ENCODE results near the gene SUSD1. TPM values are rescaled to one million over a fixed set of nuclear protein-coding genes. Genes with fewer than 3 reads are reported as not detected.
"Not testable (repeated sequence)": the region's sequence is repeated elsewhere in the genome, so short reads cannot be mapped to it uniquely, and the experiment has no call there.

SUSD1 gene
- total and polyA plus RNA-seq, 2 donors from 2014 or later, result 11.0 to 19.8 TPM

GRCh38 chr9:112076814-112077213, 98.3 kb downstream of the SUSD1 start:
- Histone ChIP-seq H3K36me3 (ENCODE audit: control insufficient read depth in 2 of 3, insufficient read depth in 3 of 3, low read length in 3 of 3) (peaks cover 0 to 3% (median 0%) of the 10 kb centered on the region in 3 donors), H3K4me1 (ENCODE audit: control insufficient read depth in 2 of 3, insufficient read depth in 2 of 3, low read depth in 1 of 3, low read length in 3 of 3) (peaks cover 0 to 8% (median 3%) of the 10 kb centered on the region in 3 donors), H3K27ac (ENCODE audit: low read depth in 2 of 2, low read length in 2 of 2) (no peak overlapping the region), H3K4me3 (ENCODE audit: low read length in 3 of 3) (no peak overlapping the region), H3K9ac (ENCODE audit: low read length in 3 of 3) (no peak overlapping the region), H3K27me3 (ENCODE audit: control insufficient read depth, insufficient read depth, low read length) (no peaks in the 10 kb centered on the region), H3K9me3 (ENCODE audit: control insufficient read depth in 2 of 3, insufficient read depth in 1 of 3, low read length in 3 of 3) (no peaks in the 10 kb centered on the region)
- no peak for TF ChIP-seq CTCF (IDR thresholded peaks at IDR 0.05; ENCODE audit: borderline replicate concordance, extremely low read depth, insufficient read depth)
- intact Hi-C loops (cut with DNase I), result loop anchor here (5.0 to 10.0 kb wide), 2 partner anchors 152 to 320 kb away; no protein-coding TSS in a partner anchor
- DNase-seq, result no peak
- no peak for FAIRE-seq

GRCh38 chr9:112075009-112075378, 100.1 kb downstream of the SUSD1 start:
- peak overlapping the region; percentile 56 to 83 for H3K27ac ChIP-seq (ENCODE audit: low read depth in 2 of 2, low read length in 2 of 2)
- H3K36me3 ChIP-seq (ENCODE audit: control insufficient read depth in 2 of 3, insufficient read depth in 3 of 3, low read length in 3 of 3), result no peaks in the 10 kb centered on the region
- intact Hi-C loops (cut with DNase I), result loop anchor here (5.0 to 10.0 kb wide), 2 partner anchors 150 to 318 kb away; no protein-coding TSS in a partner anchor
- H3K4me3 ChIP-seq (ENCODE audit: low read length in 3 of 3), result no peak overlapping the region
- H3K9ac ChIP-seq (ENCODE audit: low read length in 3 of 3), result peak overlapping the region in 1 of 3 donors; percentile 52
- TF ChIP-seq CTCF (IDR thresholded peaks at IDR 0.05; ENCODE audit: borderline replicate concordance, extremely low read depth, insufficient read depth), result peak; percentile 2
- DNase-seq (no peak), FAIRE-seq (no peak)
- no peaks in the 10 kb centered on the region for H3K9me3 ChIP-seq (ENCODE audit: control insufficient read depth in 2 of 3, insufficient read depth in 1 of 3, low read length in 3 of 3)
- no peaks in the 10 kb centered on the region for H3K27me3 ChIP-seq (ENCODE audit: control insufficient read depth, insufficient read depth, low read length)
- peaks cover 0 to 11% (median 11%) of the 10 kb centered on the region in 3 donors for H3K4me1 ChIP-seq (ENCODE audit: control insufficient read depth in 2 of 3, insufficient read depth in 2 of 3, low read depth in 1 of 3, low read length in 3 of 3)

- peak; percentile 72 for FAIRE-seq
- H3K4me1 ChIP-seq (ENCODE audit: control insufficient read depth in 2 of 3, insufficient read depth in 2 of 3, low read depth in 1 of 3, low read length in 3 of 3), result peaks cover 0 to 11% (median 11%) of the 10 kb centered on the region in 3 donors
- peak; percentile 99 for TF ChIP-seq CTCF (IDR thresholded peaks at IDR 0.05; ENCODE audit: borderline replicate concordance, extremely low read depth, insufficient read depth)
- intact Hi-C loops (cut with DNase I), result loop anchor here (5.0 to 10.0 kb wide), 2 partner anchors 150 to 317 kb away; no protein-coding TSS in a partner anchor
- peak; percentile 65 to 90 (median 78) for DNase-seq
- H3K27ac ChIP-seq (ENCODE audit: low read depth in 2 of 2, low read length in 2 of 2), result peak overlapping the region; percentile 61 to 83
- H3K27me3 ChIP-seq (ENCODE audit: control insufficient read depth, insufficient read depth, low read length), result no peaks in the 10 kb centered on the region
- H3K4me3 ChIP-seq (ENCODE audit: low read length in 3 of 3), result no peak overlapping the region
- H3K9ac ChIP-seq (ENCODE audit: low read length in 3 of 3), result peak overlapping the region in 1 of 3 donors; percentile 52
- no peaks in the 10 kb centered on the region for H3K9me3 ChIP-seq (ENCODE audit: control insufficient read depth in 2 of 3, insufficient read depth in 1 of 3, low read length in 3 of 3)
- H3K36me3 ChIP-seq (ENCODE audit: control insufficient read depth in 2 of 3, insufficient read depth in 3 of 3, low read length in 3 of 3), result no peaks in the 10 kb centered on the region
Observed at GRCh38 chr9:112074250-112075008, 100.7 kb downstream of the SUSD1 start.

- DNase-seq; FAIRE-seq; H3K9me3 ChIP-seq (ENCODE audit: control insufficient read depth in 2 of 3, insufficient read depth in 1 of 3, low read length in 3 of 3); H3K27me3 ChIP-seq (ENCODE audit: control insufficient read depth, insufficient read depth, low read length); H3K36me3 ChIP-seq (ENCODE audit: control insufficient read depth in 2 of 3, insufficient read depth in 3 of 3, low read length in 3 of 3); H3K4me3 ChIP-seq (ENCODE audit: low read length in 3 of 3); H3K9ac ChIP-seq (ENCODE audit: low read length in 3 of 3): not testable (repeated sequence)
- H3K27ac ChIP-seq (ENCODE audit: low read depth in 2 of 2, low read length in 2 of 2), result peak overlapping the region; percentile 61 to 83
- intact Hi-C loops (cut with DNase I), result loop anchor here (10.0 kb wide), 1 partner anchor 149 kb away; no protein-coding TSS in a partner anchor
- peaks cover 0 to 19% (median 16%) of the 10 kb centered on the region in 3 donors for H3K4me1 ChIP-seq (ENCODE audit: control insufficient read depth in 2 of 3, insufficient read depth in 2 of 3, low read depth in 1 of 3, low read length in 3 of 3)
Observed at GRCh38 chr9:112073639-112074173, 101.4 kb downstream of the SUSD1 start.

Measured in kidney (tissue), 14 donors.